ENCODE results near the gene CASP1.

DNA sequence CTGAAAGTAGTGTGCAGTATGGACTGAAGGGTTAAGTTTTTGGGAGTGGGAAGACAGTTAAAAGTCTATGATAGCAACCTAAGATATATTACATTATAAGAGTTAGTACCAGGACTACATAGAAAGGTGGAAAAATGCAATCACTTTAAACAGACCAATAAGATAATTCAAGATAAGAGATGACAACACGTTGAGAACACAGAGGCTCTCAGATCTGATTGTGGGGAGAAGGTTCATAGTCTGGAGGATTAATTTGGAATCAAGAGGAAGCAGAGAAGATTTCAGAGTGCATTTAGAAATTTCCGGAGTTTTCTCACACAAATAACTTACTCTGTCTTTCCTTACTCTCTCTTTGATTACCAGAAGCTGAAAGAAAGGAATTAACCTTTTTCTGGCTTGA lies 12.4 kb downstream of the CASP1 start:
- TF ChIP-seq, protein P1, sequence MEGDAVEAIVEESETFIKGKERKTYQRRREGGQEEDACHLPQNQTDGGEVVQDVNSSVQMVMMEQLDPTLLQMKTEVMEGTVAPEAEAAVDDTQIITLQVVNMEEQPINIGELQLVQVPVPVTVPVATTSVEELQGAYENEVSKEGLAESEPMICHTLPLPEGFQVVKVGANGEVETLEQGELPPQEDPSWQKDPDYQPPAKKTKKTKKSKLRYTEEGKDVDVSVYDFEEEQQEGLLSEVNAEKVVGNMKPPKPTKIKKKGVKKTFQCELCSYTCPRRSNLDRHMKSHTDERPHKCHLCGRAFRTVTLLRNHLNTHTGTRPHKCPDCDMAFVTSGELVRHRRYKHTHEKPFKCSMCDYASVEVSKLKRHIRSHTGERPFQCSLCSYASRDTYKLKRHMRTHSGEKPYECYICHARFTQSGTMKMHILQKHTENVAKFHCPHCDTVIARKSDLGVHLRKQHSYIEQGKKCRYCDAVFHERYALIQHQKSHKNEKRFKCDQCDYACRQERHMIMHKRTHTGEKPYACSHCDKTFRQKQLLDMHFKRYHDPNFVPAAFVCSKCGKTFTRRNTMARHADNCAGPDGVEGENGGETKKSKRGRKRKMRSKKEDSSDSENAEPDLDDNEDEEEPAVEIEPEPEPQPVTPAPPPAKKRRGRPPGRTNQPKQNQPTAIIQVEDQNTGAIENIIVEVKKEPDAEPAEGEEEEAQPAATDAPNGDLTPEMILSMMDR (IDR thresholded peaks at IDR 0.05) = no peak
- TF ChIP-seq POLR2A (IDR thresholded peaks at IDR 0.05) = no peak
